Stimulated activated CD8-positive, alpha-beta memory T cell treated with anti-CD3 and anti-CD28 coated beads, Interleukin-15, amount 100 ng/mL, for 48 hours (primary cell): ENCODE data around the gene DNAH6.

ENCODE experiments used
- DNase-seq, 2 donors: peaks; one replicate each; pipeline ENCODE4 v3.0.0-alpha.2; 2020; ENCODE audit warnings: low read depth in 2 of 2

Gene DNAH6

GRCh38 chr2:84801811-84802210, 285.5 kb downstream of the DNAH6 start:
- no peak for DNase-seq

- no peak for DNase-seq
These were observed 289.1 kb downstream of the DNAH6 start for GRCh38 chr2:84805250-84805958.

- no peak for DNase-seq
These were observed 290.8 kb downstream of the DNAH6 start for GRCh38 chr2:84807063-84807485.

GRCh38 chr2:84808279-84808678, 292.0 kb downstream of the DNAH6 start:
- DNase-seq: no peak

GRCh38 chr2:84811839-84812431, 295.6 kb downstream of the DNAH6 start:
- DNase-seq: no peak

- no peak for DNase-seq
These were observed 298.8 kb downstream of the DNAH6 start for GRCh38 chr2:84815146-84815545.

GRCh38 chr2:84816426-84817026, 300.2 kb downstream of the DNAH6 start:
- DNase-seq: no peak

GRCh38 chr2:84817239-84817655, 300.9 kb downstream of the DNAH6 start:
- no peak for DNase-seq

- DNase-seq: no peak
These were observed 305.5 kb downstream of the DNAH6 start for GRCh38 chr2:84821806-84822205.

- no peak for DNase-seq
These were observed 306.9 kb downstream of the DNAH6 start for GRCh38 chr2:84823229-84823628.

GRCh38 chr2:84823788-84824187, 307.5 kb downstream of the DNAH6 start:
- no peak for DNase-seq

- DNase-seq: no peak
These were observed 311.8 kb downstream of the DNAH6 start for GRCh38 chr2:84827978-84828575.

- DNase-seq: no peak
These were observed 313.4 kb downstream of the DNAH6 start for GRCh38 chr2:84829693-84830092.

- no peak for DNase-seq
These were observed 313.8 kb downstream of the DNAH6 start for GRCh38 chr2:84830095-84830494.

- no peak for DNase-seq
These were observed 314.6 kb downstream of the DNAH6 start for GRCh38 chr2:84830758-84831500.

- DNase-seq: no peak
These were observed 316.6 kb downstream of the DNAH6 start for GRCh38 chr2:84832772-84833461.

- no peak for DNase-seq
These were observed 317.3 kb downstream of the DNAH6 start for GRCh38 chr2:84833481-84834150.

GRCh38 chr2:84836215-84836614, 319.9 kb downstream of the DNAH6 start:
- no peak for DNase-seq

- no peak for DNase-seq
These were observed 322.3 kb downstream of the DNAH6 start for GRCh38 chr2:84838434-84839145.

- DNase-seq: no peak
These were observed 323.6 kb downstream of the DNAH6 start for GRCh38 chr2:84839851-84840250.
